SK-N-SH treated with all-trans-retinoic acid at 6 μM for 48 hours (cell line): ENCODE measurements around the gene CASZ1.

Source experiments
- ATAC-seq: fragments of 200-7000 bp; cut with Tn5 transposase; 3 replicates; pipeline ENCODE4 v1.9.1; 2020; ENCODE audit warnings: mild to moderate bottlenecking, moderate library complexity
- ARNTL ChIP-seq: fragments of 450-650 bp; formaldehyde crosslinking; IDR thresholded peaks from 2 replicates; pipeline ENCODE4 v1.5.0; 2020; ENCODE audit warnings: low read depth, mild to moderate bottlenecking, moderate library complexity, borderline replicate concordance
- CREB5 ChIP-seq: fragments of 250-450 bp; sonication (Bioruptor Pico); IDR thresholded peaks from 2 replicates; pipeline ENCODE4 v1.5.1; 2020; ENCODE audit warnings: low read depth, mild to moderate bottlenecking, moderate library complexity
- CSDC2 ChIP-seq: fragments of 250-450 bp; sonication (Bioruptor Pico); IDR thresholded peaks from 2 replicates; pipeline ENCODE4 v1.5.0; 2020; ENCODE audit warnings: mild to moderate bottlenecking, moderate library complexity
- ESRRG ChIP-seq: fragments of 250-450 bp; sonication (Bioruptor Pico); IDR thresholded peaks from 2 replicates; pipeline ENCODE4 v1.6.1; 2021; ENCODE audit warnings: mild to moderate bottlenecking
- GLIS3 ChIP-seq: fragments of 250-450 bp; sonication (Bioruptor Pico); IDR thresholded peaks from 2 replicates; pipeline ENCODE4 v1.5.0; 2020; ENCODE audit warnings: mild to moderate bottlenecking, moderate library complexity
- PPARA ChIP-seq: fragments of 250-450 bp; sonication (Bioruptor Pico); IDR thresholded peaks from 2 replicates; pipeline ENCODE4 v1.5.0; 2020; ENCODE audit warnings: mild to moderate bottlenecking, borderline replicate concordance
- RARB ChIP-seq: fragments of 250-450 bp; sonication (Bioruptor Pico); IDR thresholded peaks from 2 replicates; pipeline ENCODE4 v1.8.0; 2021; ENCODE audit warnings: mild to moderate bottlenecking, moderate library complexity
- TOX ChIP-seq: fragments of 250-450 bp; sonication (Bioruptor Pico); IDR thresholded peaks from 2 replicates; pipeline ENCODE4 v1.8.0; 2021; ENCODE audit warnings: mild to moderate bottlenecking, moderate library complexity, borderline replicate concordance
- ZC3H10 ChIP-seq: fragments of 250-450 bp; sonication (Bioruptor Pico); IDR thresholded peaks from 2 replicates; pipeline ENCODE4 v1.5.1; 2021; ENCODE audit warnings: mild to moderate bottlenecking, moderate library complexity
- ZFP3 ChIP-seq: fragments of 250-450 bp; sonication (Bioruptor Pico); IDR thresholded peaks from 2 replicates; pipeline ENCODE4 v1.5.0; 2020; ENCODE audit warnings: mild to moderate bottlenecking, moderate library complexity
- ZNF565 ChIP-seq: fragments of 450-650 bp; formaldehyde crosslinking; conservative IDR thresholded peaks from 2 replicates; pipeline ENCODE4 v1.5.0; 2020; ENCODE audit warnings: low read depth, mild to moderate bottlenecking, moderate library complexity
- ZNF70 ChIP-seq: fragments of 450-650 bp; formaldehyde crosslinking; IDR thresholded peaks from 2 replicates; pipeline ENCODE4 v1.5.0; 2020; ENCODE audit warnings: mild to moderate bottlenecking, moderate library complexity
- ZNF8 ChIP-seq: fragments of 450-650 bp; formaldehyde crosslinking; IDR thresholded peaks from 2 replicates; pipeline ENCODE4 v1.5.0; 2020; ENCODE audit warnings: mild to moderate bottlenecking, moderate library complexity
- TF ChIP-seq, protein P1 (sequence below): fragments of 250-450 bp; sonication (Bioruptor Pico); IDR thresholded peaks from 2 replicates; pipeline ENCODE4 v1.5.0; 2020; ENCODE audit warnings: mild to moderate bottlenecking, moderate library complexity
- TF ChIP-seq, protein P2 (sequence below): fragments of 250-450 bp; sonication (Bioruptor Pico); IDR thresholded peaks from 2 replicates; pipeline ENCODE4 v1.8.0; 2020; ENCODE audit warnings: mild to moderate bottlenecking, moderate library complexity, borderline replicate concordance
- TF ChIP-seq, protein P3 (sequence below): fragments of 250-450 bp; sonication (Bioruptor Pico); IDR thresholded peaks from 2 replicates; pipeline ENCODE4 v1.8.0; 2021; ENCODE audit warnings: low read depth, mild to moderate bottlenecking, moderate library complexity, borderline replicate concordance
- TF ChIP-seq, protein P4 (sequence below): fragments of 250-450 bp; sonication (Bioruptor Pico); IDR thresholded peaks from 2 replicates; pipeline ENCODE4 v1.5.1; 2021; ENCODE audit warnings: mild to moderate bottlenecking, moderate library complexity

The CASZ1 gene

GRCh38 chr1:10796029-10796944 lies at the start of gene CASZ1:
CASZ1 (minus strand) TSS chr1:10796646; CDS start chr1:10693889, 102,757 bp downstream.
- ATAC-seq: peak; percentile 80
- no peak for TF ChIP-seq ARNTL
- no peak for TF ChIP-seq TOX
- TF ChIP-seq, protein P1, sequence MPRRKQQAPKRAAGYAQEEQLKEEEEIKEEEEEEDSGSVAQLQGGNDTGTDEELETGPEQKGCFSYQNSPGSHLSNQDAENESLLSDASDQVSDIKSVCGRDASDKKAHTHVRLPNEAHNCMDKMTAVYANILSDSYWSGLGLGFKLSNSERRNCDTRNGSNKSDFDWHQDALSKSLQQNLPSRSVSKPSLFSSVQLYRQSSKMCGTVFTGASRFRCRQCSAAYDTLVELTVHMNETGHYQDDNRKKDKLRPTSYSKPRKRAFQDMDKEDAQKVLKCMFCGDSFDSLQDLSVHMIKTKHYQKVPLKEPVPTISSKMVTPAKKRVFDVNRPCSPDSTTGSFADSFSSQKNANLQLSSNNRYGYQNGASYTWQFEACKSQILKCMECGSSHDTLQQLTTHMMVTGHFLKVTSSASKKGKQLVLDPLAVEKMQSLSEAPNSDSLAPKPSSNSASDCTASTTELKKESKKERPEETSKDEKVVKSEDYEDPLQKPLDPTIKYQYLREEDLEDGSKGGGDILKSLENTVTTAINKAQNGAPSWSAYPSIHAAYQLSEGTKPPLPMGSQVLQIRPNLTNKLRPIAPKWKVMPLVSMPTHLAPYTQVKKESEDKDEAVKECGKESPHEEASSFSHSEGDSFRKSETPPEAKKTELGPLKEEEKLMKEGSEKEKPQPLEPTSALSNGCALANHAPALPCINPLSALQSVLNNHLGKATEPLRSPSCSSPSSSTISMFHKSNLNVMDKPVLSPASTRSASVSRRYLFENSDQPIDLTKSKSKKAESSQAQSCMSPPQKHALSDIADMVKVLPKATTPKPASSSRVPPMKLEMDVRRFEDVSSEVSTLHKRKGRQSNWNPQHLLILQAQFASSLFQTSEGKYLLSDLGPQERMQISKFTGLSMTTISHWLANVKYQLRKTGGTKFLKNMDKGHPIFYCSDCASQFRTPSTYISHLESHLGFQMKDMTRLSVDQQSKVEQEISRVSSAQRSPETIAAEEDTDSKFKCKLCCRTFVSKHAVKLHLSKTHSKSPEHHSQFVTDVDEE (CRISPR knock-in tag): no peak
- no peak for TF ChIP-seq CSDC2 (CRISPR knock-in tag)
- no peak for TF ChIP-seq ZNF70
- TF ChIP-seq, protein P2, sequence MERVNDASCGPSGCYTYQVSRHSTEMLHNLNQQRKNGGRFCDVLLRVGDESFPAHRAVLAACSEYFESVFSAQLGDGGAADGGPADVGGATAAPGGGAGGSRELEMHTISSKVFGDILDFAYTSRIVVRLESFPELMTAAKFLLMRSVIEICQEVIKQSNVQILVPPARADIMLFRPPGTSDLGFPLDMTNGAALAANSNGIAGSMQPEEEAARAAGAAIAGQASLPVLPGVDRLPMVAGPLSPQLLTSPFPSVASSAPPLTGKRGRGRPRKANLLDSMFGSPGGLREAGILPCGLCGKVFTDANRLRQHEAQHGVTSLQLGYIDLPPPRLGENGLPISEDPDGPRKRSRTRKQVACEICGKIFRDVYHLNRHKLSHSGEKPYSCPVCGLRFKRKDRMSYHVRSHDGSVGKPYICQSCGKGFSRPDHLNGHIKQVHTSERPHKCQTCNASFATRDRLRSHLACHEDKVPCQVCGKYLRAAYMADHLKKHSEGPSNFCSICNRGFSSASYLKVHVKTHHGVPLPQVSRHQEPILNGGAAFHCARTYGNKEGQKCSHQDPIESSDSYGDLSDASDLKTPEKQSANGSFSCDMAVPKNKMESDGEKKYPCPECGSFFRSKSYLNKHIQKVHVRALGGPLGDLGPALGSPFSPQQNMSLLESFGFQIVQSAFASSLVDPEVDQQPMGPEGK (CRISPR knock-in tag): peak; percentile 83; the same call in 1 of the 2 replicates
- TF ChIP-seq, all 23 proteins: peak for 1

DNA sequence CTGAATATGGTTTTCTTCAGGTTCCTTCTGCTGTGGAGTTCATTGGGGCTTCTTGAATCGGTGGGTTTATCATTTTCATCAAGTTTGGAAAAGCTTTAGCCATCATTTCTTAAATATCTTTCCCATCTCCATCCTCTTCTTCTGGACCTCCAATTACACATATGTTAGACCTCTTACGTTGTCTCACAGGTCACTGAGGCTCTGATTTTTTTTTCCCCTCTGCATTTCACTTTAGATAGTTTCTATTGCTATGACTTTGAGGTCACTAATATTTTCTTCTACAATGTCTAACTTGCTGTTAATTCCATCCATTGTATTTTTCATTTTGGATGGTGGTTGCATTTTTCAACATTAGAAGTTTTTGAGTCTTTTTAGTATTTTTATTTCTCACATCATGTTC lies 47.3 kb upstream of the CASZ1 start:
- TF ChIP-seq ESRRG (CRISPR knock-in tag) (no peak), GLIS3 (CRISPR knock-in tag) (no peak), ZNF8 (CRISPR knock-in tag) (no peak), CREB5 (CRISPR knock-in tag) (no peak), RARB (no peak), ZFP3 (no peak), ARNTL (no peak), ZC3H10 (CRISPR knock-in tag) (no peak), ZNF70 (no peak), ZNF565 (no peak)
- TF ChIP-seq, protein P2 (CRISPR knock-in tag): no peak
- TF ChIP-seq, protein P3, sequence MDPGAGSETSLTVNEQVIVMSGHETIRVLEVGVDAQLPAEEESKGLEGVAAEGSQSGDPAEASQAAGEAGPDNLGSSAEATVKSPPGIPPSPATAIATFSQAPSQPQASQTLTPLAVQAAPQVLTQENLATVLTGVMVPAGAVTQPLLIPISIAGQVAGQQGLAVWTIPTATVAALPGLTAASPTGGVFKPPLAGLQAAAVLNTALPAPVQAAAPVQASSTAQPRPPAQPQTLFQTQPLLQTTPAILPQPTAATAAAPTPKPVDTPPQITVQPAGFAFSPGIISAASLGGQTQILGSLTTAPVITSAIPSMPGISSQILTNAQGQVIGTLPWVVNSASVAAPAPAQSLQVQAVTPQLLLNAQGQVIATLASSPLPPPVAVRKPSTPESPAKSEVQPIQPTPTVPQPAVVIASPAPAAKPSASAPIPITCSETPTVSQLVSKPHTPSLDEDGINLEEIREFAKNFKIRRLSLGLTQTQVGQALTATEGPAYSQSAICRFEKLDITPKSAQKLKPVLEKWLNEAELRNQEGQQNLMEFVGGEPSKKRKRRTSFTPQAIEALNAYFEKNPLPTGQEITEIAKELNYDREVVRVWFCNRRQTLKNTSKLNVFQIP (CRISPR knock-in tag): no peak
- TF ChIP-seq, protein P4, sequence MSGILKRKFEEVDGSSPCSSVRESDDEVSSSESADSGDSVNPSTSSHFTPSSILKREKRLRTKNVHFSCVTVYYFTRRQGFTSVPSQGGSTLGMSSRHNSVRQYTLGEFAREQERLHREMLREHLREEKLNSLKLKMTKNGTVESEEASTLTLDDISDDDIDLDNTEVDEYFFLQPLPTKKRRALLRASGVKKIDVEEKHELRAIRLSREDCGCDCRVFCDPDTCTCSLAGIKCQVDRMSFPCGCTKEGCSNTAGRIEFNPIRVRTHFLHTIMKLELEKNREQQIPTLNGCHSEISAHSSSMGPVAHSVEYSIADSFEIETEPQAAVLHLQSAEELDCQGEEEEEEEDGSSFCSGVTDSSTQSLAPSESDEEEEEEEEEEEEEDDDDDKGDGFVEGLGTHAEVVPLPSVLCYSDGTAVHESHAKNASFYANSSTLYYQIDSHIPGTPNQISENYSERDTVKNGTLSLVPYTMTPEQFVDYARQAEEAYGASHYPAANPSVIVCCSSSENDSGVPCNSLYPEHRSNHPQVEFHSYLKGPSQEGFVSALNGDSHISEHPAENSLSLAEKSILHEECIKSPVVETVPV (CRISPR knock-in tag): no peak
- ATAC-seq: no peak

- no peak for ATAC-seq
- no peak for TF ChIP-seq RARB
- no peak for TF ChIP-seq ARNTL
- TF ChIP-seq PPARA (CRISPR knock-in tag): no peak
These were observed 44.7 kb upstream of the CASZ1 start for GRCh38 chr1:10841118-10841517.
